HL-60 (cell line): Measurements from ENCODE around the gene TBX15.

Source experiments
- POLR2AphosphoS5 ChIP-seq: IDR thresholded peaks from 2 replicates; pipeline ENCODE4 v1.6.1; 2012; ENCODE audit warnings: low read depth
- TF ChIP-seq, protein P1 (sequence below): IDR thresholded peaks from one replicate; pipeline ENCODE4 v1.5.1; 2011; ENCODE audit warnings: low read length, control low read depth, inconsistent platforms; ENCODE audit not compliant: insufficient read depth

DNA sequence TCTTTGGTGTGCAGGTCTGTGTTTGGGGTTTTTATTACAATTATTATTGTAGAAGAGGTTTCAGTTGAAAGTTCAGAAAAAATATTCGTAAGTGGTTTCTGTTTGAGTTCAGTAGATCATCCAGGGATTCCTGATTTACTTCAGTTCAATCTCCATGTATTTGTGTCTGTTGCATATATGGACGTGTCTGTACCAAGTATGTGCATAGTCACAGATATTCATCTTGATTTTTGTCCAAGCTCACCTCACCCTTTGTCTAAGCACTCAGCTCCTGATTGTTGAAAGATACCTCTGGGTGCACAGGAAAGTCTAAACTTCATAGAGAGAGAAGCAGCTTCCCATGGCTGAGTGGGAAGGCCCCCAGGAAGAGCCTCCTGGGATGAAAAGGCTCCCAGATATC is 141.7 kb downstream of the TBX15 start:
- TF ChIP-seq, protein P1, sequence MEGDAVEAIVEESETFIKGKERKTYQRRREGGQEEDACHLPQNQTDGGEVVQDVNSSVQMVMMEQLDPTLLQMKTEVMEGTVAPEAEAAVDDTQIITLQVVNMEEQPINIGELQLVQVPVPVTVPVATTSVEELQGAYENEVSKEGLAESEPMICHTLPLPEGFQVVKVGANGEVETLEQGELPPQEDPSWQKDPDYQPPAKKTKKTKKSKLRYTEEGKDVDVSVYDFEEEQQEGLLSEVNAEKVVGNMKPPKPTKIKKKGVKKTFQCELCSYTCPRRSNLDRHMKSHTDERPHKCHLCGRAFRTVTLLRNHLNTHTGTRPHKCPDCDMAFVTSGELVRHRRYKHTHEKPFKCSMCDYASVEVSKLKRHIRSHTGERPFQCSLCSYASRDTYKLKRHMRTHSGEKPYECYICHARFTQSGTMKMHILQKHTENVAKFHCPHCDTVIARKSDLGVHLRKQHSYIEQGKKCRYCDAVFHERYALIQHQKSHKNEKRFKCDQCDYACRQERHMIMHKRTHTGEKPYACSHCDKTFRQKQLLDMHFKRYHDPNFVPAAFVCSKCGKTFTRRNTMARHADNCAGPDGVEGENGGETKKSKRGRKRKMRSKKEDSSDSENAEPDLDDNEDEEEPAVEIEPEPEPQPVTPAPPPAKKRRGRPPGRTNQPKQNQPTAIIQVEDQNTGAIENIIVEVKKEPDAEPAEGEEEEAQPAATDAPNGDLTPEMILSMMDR, result no peak
- no peak for TF ChIP-seq POLR2AphosphoS5
